Measurements from ENCODE around the gene TGM1. TPM values are rescaled to one million over a fixed set of nuclear protein-coding genes. Genes with fewer than 3 reads are reported as not detected.

The TGM1 gene
- total and polyA plus RNA-seq, 10 of the 15 experiments (the other 5 are each of a cell fraction or from before 2014, with no cell fraction given): 0.05 to 5.9 (median 1.8) TPM

- TF ChIP-seq RAD21 (IDR thresholded peaks at IDR 0.05; ENCODE audit: insufficient read depth, low read depth, low read length) (peak; percentile 97), USF2 (IDR thresholded peaks at IDR 0.05; ENCODE audit: borderline replicate concordance, low read depth, low read length) (no peak), CEBPZ (IDR thresholded peaks at IDR 0.05; ENCODE audit: low read depth, low read length) (no peak), ZBTB33 (IDR thresholded peaks at IDR 0.05) (no peak), TCF12 (IDR thresholded peaks at IDR 0.05; ENCODE audit: low read depth, low read length) (no peak), ZNF622 (IDR thresholded peaks at IDR 0.05) (no peak), RELA (IDR thresholded peaks at IDR 0.05; ENCODE audit: borderline replicate concordance, partially characterized antibody) (no peak), ZNF592 (IDR thresholded peaks at IDR 0.05) (no peak), ETV6 (conservative IDR thresholded peaks at IDR 0.05 in 1 of 2, IDR thresholded peaks at IDR 0.05 in 1 of 2; ENCODE audit: borderline replicate concordance in 1 of 2, low read depth in 1 of 2) (no peak), BACH1 (IDR thresholded peaks at IDR 0.05; ENCODE audit: borderline replicate concordance) (no peak), STAT3 (IDR thresholded peaks at IDR 0.05; ENCODE audit: low read depth, low read length) (peak; percentile 81; the same call in 1 of the 2 replicates), LARP7 (IDR thresholded peaks at IDR 0.05) (no peak), SP1 (IDR thresholded peaks at IDR 0.05; ENCODE audit: low read depth, low read length) (no peak), ATF7 (IDR thresholded peaks at IDR 0.05; ENCODE audit: low read depth) (peak; percentile 86), KAT2A (conservative IDR thresholded peaks at IDR 0.05; ENCODE audit: control insufficient read depth, low read depth, low read length) (no peak), SMAD5 (IDR thresholded peaks at IDR 0.05; ENCODE audit: low read depth) (no peak), ZNF274 (IDR thresholded peaks at IDR 0.05; ENCODE audit: insufficient read depth, insufficient read length) (no peak)
Measured at GRCh38 chr14:24296341-24297157, 33.6 kb upstream of the TGM1 start (continued).
